Islet precursor cell (in vitro differentiated cells): ENCODE data around the gene TPGS1.
"Not testable (repeated sequence)": the region's sequence is repeated elsewhere in the genome, so short reads cannot be mapped to it uniquely, and the experiment has no call there.

Experiments
- DNase-seq: peaks from one replicate; pipeline ENCODE4 v3.0.0-alpha.2; 2018

TPGS1 gene

DNA sequence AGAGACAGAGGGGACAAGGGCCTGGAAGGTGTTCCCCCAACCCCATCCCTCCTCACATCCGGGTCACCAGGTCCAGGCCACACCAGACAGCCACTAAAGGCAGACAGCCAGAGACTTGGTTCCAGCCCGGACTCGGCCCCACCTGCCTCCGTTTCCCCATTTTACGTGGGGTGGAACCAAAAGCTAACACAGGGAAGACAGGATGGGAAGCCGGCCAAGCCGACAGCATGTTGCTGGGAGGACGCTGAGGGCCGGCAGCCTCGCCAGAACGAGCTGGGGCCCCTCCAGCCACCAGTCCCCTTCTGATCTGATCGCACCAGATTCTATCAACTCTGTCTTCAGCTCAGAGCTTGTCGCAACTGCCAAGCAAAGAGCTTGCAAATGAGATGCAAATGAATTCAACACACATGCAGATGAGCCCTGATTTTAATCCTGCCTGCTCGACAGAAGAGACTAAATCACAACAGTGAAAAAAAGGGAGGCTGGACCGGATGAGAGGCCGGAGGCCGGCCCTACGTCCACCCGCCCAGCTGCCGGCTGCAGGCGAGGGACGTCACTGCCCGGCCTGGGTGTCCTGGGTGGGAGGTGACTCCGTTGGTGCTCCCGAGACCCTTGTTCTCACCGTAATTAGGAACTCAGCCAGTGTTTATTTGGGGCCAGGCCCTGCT, 28.9 kb upstream of the TPGS1 start:
- no peak for DNase-seq

DNA sequence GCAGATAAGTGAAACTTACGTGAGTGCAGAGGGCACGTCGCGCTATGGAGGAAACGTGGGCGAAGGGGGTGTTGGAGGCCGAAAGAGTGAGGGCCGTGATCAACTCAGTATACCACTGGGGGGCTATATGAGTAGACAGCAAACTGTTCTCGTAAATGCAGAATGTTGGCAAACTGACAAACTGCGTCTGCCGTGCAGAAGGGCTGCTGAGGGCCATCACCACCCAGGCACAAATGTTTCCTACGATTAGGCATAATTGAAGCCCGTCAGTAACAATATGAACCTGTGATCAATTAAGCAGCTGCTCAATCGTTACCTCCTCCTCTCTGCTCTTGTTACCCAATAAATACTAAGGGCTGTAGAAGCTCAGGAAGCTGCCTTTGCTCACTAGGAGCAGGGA, 28.3 kb upstream of the TPGS1 start:
- peak; percentile 12 for DNase-seq

DNA sequence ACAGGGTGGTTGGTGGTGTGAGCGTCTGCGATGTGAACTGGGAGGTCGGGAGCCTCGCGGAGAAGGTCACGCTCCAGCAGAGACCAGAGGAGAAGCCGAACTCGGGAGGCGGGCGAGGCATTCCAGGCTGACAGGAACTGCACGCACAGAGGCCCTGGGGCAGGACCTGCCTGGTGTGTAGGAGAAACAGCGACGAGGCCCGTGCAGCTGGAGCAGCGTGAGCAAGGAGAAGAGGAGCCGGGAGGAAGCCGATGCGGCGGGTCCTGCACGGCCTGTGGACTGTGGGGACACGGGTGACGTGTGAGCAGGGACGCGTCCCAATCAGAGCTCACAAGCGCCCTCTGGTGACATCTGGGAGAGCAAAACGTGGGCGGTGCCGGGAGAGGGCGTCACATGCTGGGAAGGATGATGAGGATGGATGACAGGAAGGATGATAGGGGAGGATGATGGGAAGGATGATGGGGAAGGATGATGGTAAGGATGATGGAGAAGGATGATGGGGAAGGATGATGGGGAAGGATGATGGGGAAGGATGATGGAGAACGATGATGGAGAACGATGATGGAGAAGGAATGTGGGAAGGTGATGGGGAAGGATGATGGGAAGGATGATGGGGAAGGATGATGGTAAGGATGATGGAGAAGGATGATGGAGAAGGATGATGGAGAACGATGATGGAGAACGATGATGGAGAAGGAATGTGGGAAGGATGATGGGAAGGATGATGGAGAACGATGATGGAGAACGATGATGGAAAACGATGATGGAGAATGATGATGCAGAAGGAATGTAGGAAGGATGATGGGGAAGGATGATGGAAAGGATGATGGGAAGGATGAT, 27.1 kb upstream of the TPGS1 start:
- peak; percentile 85 for DNase-seq

DNA sequence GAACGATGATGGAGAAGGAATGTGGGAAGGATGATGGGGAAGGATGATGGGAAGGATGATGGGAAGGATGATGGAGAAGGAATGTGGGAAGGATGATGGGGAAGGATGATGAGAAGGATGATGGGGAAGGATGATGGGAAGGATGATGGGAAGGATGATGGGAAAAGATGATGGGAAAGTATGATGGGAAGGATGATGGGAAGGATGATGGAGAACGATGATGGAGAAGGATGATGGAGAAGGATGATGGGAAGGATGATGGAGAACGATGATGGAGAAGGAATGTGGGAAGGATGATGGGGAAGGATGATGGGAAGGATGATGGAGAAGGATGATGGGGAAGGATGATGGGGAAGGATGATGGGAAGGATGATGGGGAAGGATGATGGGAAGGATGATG, 26.2 kb upstream of the TPGS1 start:
- not testable (repeated sequence) for DNase-seq

DNA sequence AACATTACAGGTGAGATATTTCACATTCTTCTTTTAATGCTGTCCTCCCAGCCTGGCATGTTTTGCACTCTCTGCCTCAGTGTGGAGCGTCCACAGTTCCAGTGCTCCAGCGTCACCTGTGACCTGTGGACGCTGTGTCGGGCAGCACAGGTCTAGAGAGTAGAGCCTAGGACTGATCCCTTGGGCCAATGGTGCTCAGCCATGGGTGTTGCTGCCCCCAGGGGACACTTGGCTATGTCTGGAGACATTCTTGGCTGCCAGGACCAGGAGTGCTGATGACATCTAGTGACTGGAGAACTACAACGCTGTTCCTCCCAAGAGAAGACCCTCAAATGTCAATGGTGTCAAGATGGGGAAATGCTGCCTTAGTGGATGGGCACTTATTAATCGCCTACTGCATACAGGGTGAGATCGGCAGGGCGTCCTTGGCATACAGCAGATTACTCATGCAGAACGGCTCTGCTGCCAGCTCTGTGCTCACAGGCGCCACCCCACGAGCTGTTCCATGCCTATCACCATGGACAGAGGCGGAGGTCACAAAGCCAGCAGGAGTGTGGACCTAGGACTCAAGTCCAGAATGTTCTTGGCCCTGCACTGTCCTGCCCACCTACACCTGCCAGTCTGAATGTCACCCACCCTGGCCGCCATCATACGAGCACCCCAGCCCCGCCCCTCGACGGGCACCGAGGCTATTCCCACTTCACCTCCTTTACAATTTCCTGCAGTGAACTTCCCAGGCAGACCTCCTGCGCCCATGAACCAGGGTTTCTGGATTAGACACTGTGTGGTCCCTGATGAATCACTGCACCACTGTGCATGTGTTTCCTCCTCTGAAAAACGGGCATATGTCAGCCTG, 24.9 kb upstream of the TPGS1 start:
- DNase-seq: peak; percentile 68

DNA sequence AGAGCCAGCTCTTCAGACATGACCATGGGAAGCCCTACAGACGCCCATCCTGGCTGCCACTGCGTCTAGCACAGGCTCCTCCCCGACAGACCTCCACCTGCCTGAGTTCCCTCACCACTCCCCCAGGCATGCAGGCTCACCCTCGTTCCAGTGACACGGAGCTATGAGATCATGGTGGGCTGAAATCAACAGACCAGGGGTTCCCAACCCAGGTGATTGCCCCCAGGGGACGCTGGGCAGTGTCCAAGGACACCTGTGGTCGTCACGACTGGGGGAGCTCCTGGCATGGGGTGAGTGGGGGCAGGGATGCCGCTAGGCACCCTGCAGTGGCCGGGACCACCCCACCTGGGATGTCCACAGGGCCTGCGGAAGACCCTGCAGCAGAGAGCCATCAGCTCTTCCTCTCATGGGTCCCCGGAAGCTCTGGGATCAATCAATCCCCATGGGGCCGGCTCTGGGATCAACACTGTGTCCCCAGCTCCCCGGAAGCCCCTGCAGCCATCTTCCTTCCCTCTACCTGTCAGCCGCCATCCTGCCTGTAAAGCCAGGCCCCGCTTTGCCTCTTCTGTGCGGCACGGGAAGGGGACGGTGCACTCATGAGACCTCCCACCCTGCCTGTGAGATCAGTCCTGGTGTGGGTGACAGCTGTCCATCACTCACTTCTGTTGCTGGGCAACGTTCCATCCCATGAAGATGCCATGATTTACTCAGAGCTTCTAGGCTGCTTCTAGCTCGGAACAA, 23.8 kb upstream of the TPGS1 start:
- DNase-seq: peak; percentile 47

DNA sequence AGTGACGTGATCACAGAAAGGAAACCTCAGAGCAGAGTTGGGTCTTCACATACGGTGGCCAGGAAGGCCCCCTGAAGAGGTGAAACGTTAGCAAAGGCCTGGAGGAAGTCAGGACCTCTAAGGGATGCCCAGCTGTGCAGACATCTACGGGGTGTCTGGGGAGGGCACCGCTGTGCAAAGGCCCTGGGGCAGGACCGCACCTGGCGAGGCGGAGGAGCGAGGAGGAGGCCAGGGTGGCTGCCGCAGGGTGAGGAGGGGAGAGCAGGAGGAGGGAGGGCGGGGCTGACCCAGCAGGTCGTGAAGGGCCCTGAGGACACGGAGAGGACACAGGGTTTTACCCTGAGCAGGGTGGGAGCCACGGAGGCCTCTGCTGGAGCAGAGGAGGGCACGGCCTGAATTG, 22.8 kb upstream of the TPGS1 start:
- DNase-seq: peak; percentile 50

DNA sequence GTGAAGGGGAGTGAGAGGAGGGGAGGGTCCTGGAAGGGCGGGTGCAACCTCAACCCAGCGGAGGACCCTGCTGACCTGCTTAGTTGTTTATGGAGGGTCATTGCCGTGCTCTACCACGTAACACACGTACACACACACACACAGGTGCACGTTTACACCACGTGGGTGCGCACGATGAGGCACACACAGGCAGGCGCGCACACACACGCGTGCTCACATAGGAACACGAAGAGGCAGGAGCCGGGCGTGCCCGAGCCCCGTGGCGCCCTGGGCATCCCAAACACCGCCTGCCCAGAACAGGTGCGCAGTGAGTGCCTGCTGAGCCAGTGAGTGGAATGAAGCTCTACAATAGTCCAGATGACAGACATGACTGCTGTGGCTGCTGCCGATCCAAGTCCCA, 22.2 kb upstream of the TPGS1 start:
- no peak for DNase-seq

DNA sequence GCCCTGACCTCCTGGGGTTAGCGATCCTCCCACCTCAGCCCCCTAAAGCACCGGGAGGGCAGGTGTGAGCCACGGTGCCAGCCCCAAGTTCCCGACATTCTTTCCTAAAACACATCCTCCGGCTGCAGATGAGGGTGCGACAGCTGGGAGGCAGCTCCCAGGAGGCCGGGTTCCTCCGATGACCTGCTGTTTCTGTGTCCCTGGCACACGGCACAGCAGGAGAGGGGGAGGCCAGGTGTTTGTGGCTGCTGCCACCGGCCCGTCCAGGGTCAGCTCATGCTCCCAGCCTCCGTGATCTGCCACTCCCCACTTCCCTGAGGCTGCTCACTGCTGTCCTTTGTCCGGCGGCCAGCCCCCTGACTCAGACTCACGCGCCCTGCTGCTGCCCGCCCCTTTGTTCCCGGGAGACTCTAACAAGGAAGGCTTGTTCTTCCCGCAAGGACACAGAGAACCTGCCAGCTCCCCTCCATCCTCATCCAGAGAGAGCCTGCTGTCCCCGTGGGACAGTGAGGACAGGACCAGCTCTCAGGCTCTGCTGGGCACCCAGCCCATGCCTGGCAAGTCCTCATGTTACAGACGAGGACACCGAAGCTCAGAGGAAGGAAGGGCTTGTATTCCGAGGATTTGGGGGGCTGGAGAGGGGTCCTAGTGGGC, 21.6 kb upstream of the TPGS1 start:
- DNase-seq: peak; percentile 95

DNA sequence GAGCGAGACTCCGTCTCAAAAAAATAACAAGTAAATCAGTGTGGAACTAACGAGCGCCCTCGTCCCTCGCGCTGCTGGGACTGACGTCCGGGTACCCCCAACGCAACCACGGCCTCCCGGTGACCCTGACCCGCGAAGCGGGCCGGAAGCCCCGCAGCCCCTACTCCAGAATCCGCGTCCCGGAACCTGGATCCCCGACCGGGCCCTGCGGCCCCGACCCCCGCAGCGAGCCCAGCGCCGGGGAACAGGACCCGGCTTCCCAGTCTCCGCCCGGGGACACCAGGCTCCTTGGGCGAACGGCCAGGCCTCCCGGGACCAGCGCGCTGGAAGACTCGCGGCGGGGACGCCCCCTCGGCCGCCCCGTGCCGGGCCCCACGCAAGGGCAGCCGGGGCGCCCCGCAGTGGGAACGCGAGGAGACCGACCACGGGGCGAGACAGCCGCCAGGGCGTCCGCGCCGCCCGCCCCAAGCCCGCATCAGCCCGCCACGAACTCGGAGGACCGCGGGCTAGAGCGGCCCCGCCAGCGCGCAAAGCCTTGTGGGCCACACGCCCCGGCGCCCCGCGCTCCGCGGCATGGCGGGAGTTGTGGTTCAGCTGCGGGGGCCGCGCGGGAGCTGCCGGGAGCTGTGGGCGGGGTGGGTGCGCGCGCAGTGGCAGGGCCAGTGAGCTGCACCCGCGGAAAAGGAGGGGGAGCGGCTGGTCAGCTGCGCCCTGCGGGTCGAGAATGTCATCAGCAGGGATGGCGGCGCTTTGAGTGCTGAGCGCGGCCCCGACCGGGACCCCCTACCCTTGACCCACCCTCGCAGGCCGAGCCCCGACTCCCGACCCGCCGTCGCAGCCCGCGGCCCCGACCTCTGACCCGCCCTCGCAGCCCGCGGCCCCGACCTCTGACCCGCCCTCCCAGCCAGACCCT, 18.5 kb upstream of the TPGS1 start:
- DNase-seq: peak; percentile 96

DNA sequence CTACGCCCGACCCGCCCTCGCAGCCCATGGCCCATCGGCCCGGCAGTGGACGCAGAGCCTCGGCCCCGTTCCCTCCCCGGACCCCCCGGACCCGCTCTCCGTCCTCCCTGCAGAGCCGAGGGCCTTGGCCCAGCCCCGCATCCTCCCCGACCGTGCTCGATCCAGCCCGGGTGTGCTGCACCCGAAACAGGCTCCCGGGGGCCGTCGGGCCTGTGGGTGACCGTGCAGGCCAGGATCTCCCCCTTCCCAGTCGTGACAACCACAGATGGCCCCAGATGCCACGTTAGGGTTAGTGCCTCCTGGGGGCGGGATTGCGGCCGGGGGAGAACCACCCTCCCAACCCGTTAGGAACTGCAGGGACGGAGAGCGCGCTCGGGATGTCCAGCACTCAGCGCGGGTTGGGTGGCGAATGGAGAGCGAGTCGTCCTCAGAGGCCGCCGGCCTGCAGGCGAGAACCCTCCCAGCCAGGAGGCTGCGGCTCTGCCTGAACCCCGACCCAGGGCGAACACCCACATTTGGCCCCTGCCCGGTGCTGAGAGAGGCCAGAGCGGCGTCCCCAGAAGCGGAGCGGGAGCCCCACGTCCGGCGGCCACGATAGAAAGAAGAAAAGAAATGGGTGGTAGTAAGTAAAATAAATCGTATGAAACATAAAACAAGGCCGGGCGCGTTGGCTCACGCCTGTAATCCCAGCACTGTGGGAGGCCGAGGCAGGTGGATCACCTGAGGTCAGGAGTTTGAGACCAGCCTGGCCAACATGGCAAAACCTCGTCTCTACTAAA, 17.7 kb upstream of the TPGS1 start:
- peak; percentile 76 for DNase-seq

DNA sequence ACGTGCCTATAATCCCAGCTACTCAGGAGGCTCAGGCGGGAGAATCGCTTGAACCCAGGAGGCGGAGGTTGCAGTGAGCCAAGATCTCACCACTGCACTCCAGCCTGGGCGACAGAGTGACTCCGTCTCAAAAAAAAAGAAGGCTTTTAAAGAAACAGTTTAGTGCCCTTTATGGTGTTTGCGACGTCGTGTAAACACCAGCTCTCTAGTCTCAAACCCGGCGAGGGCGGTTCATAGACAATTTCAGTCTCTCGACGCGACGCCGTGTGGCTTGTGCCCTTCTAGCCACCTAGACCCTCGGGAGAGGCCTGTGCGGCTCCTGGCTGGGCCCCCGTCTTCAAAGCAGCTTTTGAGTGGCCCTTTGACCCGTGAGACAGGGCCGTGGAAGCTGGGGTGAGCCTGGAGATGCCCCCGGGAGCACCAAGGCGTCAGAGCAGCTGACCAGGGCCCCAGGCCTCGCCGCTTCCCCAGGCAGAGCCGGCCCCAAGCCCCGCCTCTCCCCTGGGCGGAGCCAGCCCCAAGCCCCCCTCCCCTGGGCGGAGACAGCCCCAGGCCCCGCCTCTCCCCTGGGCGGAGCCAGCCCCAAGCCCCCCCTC, 16.1 kb upstream of the TPGS1 start:
- peak; percentile 52 for DNase-seq

DNA sequence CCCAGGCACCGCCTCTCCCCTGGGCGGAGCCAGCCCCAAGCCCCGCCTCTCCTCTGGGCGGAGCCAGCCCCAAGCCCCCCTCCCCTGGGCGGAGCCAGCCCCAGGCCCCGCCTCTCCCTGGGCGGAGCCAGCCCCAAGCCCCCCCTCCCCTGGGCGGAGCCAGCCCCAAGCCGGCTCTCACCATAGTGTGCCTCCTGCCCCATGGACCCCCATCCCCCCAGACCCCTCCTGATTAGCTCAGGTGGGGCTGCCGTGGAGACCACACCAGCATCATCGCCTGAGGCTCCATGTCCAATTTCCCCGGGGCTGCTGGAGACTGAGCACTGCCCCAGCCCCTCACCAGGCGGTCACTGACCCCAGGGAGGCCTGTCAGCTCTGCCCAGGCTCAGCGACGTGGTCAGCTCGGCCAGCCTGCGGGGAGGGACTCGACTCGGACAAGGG, 15.2 kb upstream of the TPGS1 start:
- peak; percentile 55 for DNase-seq

DNA sequence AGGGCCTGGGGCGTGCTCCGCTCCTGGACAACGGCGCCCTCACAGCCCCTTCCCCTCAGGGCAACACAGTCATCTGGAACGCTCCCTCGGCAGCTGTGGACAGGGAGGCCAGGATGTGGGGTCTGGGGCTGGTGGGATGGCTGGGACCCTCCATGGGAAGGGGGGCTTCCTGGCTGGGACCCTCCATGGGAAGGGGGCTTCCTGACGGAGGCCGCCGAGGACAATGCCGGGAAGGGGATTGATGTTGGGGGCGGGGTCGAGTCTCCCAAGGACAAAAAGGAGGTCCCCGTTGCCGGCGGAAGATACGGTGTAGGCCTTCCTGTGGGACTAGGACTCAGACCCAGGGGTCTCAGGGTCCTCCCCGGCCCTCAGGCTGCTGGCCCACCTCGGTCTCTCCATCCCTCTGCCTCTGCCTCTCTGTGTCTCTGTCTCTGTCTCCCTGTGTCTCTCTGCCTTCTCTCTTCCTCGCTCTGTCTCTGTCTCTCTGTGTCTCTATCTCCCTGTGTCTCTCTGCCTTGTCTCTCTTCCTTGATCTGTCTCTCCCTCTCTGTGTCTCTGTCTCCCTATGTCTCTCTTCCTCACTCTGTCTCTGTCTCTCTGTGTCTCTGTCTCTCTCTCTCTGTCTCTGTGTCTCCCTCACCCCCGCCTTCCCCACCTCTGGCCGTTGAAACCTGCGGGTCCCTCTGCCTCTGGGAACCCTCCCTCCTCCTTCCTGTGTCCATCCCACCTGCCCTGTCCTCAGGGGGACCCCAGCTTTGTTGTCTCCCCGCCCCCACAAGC, 13.7 kb upstream of the TPGS1 start:
- peak; percentile 48 for DNase-seq

DNA sequence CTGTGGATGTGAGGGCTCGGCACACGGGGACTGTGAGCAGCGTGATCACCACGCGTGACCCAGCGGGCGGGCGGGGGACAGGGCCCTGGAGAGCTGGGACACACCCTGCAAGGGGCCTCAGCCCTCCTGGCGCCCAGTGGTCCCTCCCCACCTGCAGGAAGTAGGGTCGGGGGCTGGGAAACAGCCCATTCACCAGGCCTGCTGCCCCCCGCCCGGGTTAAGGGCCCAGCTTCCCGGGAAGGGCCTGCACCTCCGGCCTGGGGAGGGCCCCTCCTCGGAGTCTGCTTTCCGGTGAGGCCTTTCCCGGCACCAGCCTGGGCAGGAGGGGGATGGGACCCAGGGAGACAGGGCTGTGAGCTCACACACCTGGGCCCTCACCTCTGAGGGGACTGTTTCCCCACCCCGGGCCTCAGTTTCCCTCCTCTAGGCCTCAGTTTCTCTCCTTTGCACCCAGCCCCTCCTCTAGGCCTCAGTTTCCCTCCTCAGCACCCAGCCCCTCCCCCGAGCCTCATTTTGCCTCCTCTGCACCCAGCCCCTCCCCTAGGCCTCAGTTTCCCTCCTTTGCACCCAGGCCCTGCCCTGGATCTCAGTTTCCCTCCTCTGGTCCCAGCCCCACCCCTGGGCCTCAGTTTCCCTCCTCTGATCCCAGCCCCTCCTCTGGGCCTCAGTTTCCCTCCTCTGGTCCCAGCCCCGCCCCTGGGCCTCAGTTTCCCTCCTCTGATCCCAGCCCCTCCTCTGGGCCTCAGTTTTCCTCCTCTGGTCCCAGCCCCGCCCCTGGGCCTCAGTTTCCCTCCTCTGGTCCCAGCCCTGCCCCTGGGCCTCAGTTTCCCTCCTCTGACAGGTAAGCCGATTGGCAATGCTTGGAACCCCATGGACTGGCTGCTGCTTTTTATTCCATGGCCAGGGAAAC, 12.9 kb upstream of the TPGS1 start:
- DNase-seq: peak; percentile 53

DNA sequence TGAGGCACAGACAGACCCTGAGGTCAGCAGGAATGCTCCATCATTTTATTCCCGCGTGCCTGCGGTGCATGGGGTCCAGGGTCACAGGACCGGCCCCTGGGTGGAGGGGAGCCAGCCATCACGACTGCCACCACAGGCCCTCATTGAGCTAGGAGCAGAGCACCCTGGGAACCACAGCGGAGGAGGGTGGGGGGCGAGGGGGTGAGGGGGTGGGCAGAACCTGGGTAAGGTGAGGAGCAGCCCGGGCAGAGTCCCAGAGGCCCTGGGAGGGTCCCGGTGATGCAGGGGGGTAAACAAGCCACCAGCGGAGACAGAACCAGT, 12.3 kb upstream of the TPGS1 start:
- DNase-seq: no peak

DNA sequence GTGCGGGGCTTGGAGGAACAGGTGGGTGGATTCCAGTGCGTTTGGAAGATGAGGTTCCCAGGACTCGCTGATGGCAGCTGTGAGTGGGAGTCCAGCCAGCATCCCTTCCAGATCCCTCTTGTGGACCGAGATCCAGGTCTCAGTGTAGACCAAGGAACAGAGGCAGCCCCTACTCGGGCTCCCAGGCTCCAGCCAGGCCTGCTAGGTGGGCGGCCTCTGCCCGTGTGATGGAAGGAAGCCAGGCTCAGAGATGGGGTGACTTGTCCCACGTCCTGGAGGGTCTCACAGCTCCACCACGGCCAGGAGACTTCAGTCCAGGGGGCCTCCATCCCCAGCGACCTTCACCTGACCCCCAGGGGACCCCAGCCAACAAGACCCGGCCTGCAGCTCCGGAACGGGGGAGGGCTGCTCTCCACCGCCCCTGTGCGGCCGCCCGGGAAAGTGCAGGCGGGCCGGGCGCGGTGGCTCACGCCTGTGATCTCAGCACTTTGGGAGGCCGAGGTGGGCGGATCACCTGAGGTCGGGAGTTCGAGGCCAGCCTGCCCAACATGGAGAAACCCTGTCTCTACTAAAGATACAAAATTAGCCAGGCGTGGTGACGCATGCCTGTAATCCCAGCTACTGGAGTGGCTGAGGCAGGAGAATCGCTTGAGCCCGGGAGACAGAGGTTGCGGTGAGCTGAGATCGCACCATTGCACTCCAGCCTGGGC, 11.7 kb upstream of the TPGS1 start:
- DNase-seq: peak; percentile 82
